ENCODE data around the gene DPM2. TPM values are rescaled to one million over a fixed set of nuclear protein-coding genes. Genes with fewer than 3 reads are reported as not detected.

Gene DPM2
- polyA plus RNA-seq, 3 donors from 2014 or later: 48.0 to 79.7 (median 59.8) TPM

DNA sequence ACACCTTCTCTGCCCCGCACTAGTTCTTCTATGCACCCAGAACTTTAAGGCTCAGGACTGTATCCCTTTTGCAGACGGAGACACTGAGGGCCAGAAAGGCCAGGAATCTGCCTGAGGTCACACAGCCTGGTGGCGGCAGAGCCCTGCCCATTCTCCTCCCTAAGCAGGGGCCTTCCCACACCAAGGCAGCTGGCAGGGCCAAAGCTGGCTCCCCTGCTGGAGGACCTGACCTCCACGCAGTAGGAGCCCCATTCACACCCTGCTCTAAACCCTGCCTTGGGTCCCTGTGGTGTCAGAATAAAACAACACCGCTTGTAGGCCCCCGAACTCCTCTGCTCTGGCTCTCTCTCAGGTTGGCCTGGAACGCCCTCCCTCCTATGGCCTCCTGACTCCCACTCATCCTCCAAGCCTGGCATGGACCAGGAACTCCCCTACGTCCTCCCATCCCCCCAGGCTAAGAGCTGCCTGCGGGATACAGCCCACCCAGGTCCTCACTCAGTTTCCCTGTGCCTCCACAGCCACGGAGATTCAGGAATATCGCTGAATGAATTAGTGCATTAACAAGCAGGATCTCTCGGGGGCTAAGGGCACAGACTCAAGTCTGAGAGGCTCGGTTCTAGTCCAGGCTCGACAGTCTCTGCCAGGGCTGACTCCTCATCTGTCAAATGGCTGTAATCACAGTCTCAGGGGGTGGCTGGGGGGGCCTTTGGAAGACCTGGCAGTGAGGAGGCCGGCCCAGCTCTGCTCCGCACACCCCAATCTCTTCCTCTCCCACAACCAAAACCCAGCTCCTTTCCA lies 41.1 kb downstream of the DPM2 start:
- H3K4me1 Mint-ChIP-seq: peaks cover 49 to 64% of the 10 kb centered on the region in 2 donors
- H3K27ac Mint-ChIP-seq: peak overlapping the region; percentile 44 to 81 (median 60)
- peak overlapping the region in 3 of 5 donors; percentile 27 to 30 (median 30) for H3K4me3 Mint-ChIP-seq
- peaks cover 0 to 2% (median 1%) of the 10 kb centered on the region in 3 donors for H3K27me3 Mint-ChIP-seq (ENCODE audit: low read depth in 3 of 3)
- peaks cover 0 to 2% (median 0%) of the 10 kb centered on the region in 6 donors for H3K9me3 Mint-ChIP-seq
- H3K36me3 Mint-ChIP-seq: peaks cover 34 to 45% (median 39%) of the 10 kb centered on the region in 3 donors
- DNase-seq: no peak

DNA sequence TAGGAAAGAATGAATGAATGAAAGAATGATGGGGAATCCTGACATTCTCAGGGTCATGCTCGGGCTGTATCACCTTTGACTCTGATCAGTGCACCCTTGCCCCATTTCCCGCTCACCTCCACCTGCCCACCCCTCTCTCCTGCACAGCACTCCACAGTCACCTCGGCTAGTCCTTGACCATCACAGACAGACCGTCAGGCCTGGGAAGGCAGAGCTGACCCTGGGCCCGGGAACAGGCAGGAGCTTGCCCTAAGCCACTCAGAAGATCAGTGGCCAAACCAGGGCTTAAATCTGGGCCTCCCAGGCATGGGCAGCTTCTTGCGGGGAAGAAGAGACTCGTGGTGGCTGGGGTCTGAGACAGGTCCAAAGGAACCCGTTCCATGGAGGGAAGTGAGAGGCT lies 41.8 kb downstream of the DPM2 start:
- H3K27ac Mint-ChIP-seq: peak overlapping the region in 5 of 6 donors; percentile 46 to 81 (median 55)
- peaks cover 45 to 64% of the 10 kb centered on the region in 2 donors for H3K4me1 Mint-ChIP-seq
- H3K36me3 Mint-ChIP-seq: peaks cover 37 to 50% (median 42%) of the 10 kb centered on the region in 3 donors
- peak overlapping the region in 1 of 5 donors; percentile 24 for H3K4me3 Mint-ChIP-seq
- H3K9me3 Mint-ChIP-seq: peaks cover 0 to 3% (median 0%) of the 10 kb centered on the region in 6 donors
- H3K27me3 Mint-ChIP-seq (ENCODE audit: low read depth in 3 of 3): peaks cover 0 to 2% (median 1%) of the 10 kb centered on the region in 3 donors
- no peak for DNase-seq

DNA sequence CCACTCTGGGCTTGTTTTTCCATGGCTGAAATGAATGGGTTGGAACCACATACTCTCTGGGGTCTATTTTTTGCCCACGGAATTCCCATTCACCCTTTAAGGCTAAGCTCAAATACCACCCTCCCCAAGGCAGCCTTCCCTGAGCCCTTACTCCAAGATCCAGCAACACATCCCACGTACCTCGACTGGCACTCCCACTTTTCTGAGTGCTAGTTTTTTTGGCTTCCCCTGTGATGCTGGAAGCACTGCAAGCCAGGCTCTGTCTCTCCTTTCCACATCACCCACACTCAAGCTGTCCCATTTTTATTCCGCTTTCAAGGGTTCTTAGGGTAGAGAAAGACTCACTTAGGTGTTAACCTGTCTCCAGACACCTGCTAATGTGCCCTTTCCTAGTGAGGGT lies 44.3 kb downstream of the DPM2 start:
- Mint-ChIP-seq H3K4me1 (peaks cover 41 to 59% of the 10 kb centered on the region in 2 donors), H3K4me3 (no peak overlapping the region), H3K27me3 (ENCODE audit: low read depth in 3 of 3) (peaks cover 0 to 1% (median 0%) of the 10 kb centered on the region in 3 donors), H3K36me3 (peaks cover 37 to 59% (median 47%) of the 10 kb centered on the region in 3 donors), H3K9me3 (peaks cover 0 to 3% (median 0%) of the 10 kb centered on the region in 6 donors), H3K27ac (peak overlapping the region in 1 of 6 donors; percentile 13)
- no peak for DNase-seq

DNA sequence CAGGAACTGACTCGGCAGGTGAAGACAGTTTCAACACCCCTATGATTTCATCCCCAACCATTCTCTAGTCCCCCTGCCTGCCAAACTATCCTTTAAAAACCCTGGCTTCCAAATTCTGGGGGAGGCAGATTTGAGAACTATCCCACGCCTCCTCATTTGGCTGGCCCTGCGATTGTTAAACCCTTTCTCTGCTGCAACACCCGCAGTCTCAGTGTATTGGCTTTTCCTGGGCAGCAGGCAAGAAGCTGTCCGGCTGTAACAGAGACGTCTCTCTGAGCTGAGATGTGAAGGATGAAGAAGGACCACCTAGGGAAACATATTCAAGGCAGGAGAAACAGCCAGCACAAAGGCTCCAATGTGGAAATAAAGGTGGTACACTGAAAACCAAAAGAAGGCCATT lies 44.8 kb downstream of the DPM2 start:
- peaks cover 39 to 59% (median 47%) of the 10 kb centered on the region in 3 donors for H3K36me3 Mint-ChIP-seq
- H3K9me3 Mint-ChIP-seq: peaks cover 0 to 3% (median 0%) of the 10 kb centered on the region in 6 donors
- no peak overlapping the region for H3K4me3 Mint-ChIP-seq
- peak overlapping the region; percentile 13 to 74 (median 66) for H3K27ac Mint-ChIP-seq
- DNase-seq: no peak
- peaks cover 0 to 1% (median 0%) of the 10 kb centered on the region in 3 donors for H3K27me3 Mint-ChIP-seq (ENCODE audit: low read depth in 3 of 3)
- peaks cover 38 to 54% of the 10 kb centered on the region in 2 donors for H3K4me1 Mint-ChIP-seq

DNA sequence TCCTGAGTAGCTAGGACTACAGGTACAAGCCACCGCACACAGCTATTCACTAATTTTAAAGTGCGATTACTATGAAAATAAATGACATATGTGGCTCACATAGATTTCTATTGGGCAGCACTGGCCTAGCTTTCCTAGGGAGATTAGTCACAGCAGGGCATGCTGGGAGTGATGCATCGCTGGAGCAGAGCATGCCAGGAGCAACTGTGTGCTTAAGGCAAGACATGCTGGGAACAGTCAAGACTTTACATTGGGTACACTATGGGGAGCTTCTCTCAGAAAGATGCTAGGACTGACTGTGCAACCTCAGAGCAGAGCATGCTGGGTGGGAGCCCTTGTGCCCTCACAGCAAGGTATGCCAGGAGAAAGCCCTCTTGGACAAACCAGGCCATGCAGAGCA lies 47.6 kb downstream of the DPM2 start:
- Mint-ChIP-seq H3K27me3 (ENCODE audit: low read depth in 3 of 3) (peaks cover 0 to 1% (median 0%) of the 10 kb centered on the region in 3 donors), H3K36me3 (peaks cover 35 to 50% (median 36%) of the 10 kb centered on the region in 3 donors), H3K27ac (peak overlapping the region in 1 of 6 donors; percentile 17), H3K9me3 (peaks cover 0 to 3% (median 0%) of the 10 kb centered on the region in 6 donors), H3K4me3 (no peak overlapping the region), H3K4me1 (peaks cover 20 to 31% of the 10 kb centered on the region in 2 donors)
- no peak for DNase-seq

DNA sequence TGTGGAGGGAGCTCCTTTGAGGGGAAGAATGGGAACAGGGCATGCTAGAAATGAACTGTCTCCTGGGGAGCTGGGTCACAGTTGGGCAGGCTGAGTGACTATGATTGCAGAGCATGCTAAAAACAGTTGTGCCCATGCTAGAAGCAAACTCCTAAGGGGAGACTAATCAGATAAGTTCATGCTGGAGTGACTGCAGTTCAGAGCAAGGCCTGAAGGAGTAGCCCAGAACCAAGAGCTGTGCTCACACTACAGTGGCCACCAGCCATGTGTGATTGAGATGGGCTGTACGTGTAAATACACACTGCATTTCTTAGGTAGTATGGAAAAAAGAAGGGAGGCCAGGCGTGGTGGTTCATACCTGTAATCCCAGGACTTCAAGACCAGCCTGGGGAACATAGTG lies 49.9 kb downstream of the DPM2 start:
- no peak overlapping the region for H3K4me3 Mint-ChIP-seq
- peaks cover 0 to 4% (median 2%) of the 10 kb centered on the region in 3 donors for H3K27me3 Mint-ChIP-seq (ENCODE audit: low read depth in 3 of 3)
- H3K9me3 Mint-ChIP-seq: peaks cover 0 to 3% (median 0%) of the 10 kb centered on the region in 6 donors
- H3K36me3 Mint-ChIP-seq: peaks cover 15 to 27% (median 19%) of the 10 kb centered on the region in 3 donors
- DNase-seq: no peak
- peak overlapping the region in 2 of 6 donors; percentile 13 to 24 for H3K27ac Mint-ChIP-seq
- H3K4me1 Mint-ChIP-seq: peaks cover 26 to 28% of the 10 kb centered on the region in 2 donors

DNA sequence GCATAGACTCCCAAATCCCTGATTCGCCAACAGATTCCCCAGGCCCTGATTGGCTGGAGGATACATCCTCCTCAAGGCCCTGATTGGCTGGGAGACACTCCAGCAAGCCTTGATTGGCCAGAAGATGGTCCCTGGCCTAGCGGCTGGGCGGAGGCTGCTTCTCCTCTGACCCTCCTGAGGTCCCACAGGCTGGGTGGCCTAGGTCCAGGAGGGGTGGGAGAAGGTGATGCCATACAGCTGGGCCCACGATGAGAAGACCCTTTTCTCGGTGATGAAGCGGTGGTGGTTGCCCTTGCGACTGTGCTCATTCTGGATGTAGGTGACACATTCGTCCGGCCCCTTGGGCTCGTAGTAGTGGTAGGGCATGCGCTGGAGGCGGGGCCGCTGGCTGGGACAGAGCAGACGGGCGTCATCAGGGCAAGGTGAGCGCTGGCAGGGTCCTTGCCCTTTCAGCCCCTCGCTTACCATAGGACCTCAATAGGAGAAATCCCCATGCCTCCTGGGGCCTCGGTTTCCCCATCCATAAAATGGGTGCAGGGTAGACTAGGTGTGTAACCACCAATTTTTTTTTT lies 51.2 kb downstream of the DPM2 start:
- H3K9me3 Mint-ChIP-seq: peaks cover 0 to 1% (median 0%) of the 10 kb centered on the region in 6 donors
- peak overlapping the region in 1 of 6 donors; percentile 48 for H3K27ac Mint-ChIP-seq
- DNase-seq: no peak
- peaks cover 0 to 4% (median 2%) of the 10 kb centered on the region in 3 donors for H3K27me3 Mint-ChIP-seq (ENCODE audit: low read depth in 3 of 3)
- no peak overlapping the region for H3K4me3 Mint-ChIP-seq
- peaks cover 19 to 24% of the 10 kb centered on the region in 2 donors for H3K4me1 Mint-ChIP-seq
- H3K36me3 Mint-ChIP-seq: peaks cover 7 to 19% (median 13%) of the 10 kb centered on the region in 3 donors

DNA sequence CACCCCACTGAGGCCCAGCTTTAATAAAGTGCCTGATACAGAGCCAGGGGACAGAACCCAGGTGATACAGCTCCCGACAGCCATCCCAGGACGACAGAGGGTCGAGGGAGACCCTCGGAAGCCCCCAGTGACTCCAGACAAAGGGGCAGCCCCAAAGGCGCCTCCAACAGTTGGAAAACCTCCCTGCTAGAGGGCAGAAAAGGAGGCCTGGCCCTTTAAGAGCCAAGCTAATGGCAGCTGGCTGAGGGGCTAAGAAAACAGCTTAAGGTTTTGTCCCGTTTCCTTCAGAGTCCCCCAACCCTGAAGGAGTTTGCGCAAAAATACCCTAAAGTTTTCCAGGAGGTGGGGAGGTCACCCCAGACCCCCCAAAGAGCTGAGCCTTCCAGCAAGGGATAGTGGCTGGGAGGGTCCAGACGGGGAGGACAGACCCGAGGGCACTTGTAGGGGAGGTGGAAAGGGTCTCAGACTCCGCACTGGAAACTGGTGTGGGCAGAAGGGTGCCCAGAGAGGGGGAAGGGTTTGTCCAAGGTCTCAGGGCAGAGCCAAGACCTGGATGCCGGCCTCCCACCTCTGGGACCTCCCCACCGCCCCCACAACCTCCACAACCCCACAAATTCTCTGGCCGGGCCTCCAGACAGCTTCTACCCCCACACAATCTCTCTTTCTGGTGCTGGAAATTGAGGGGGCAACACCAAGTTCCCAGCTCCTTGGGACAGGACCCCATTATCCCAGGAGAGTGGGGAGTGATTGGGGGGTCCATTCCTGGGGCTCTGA lies 52.0 kb downstream of the DPM2 start:
- peaks cover 14 to 24% of the 10 kb centered on the region in 2 donors for H3K4me1 Mint-ChIP-seq

More for the DNA sequence above, 52.0 kb downstream of the DPM2 start:
- Mint-ChIP-seq H3K4me3 (no peak overlapping the region), H3K9me3 (no peaks in the 10 kb centered on the region), H3K36me3 (peaks cover 5 to 12% (median 10%) of the 10 kb centered on the region in 3 donors), H3K27me3 (ENCODE audit: low read depth in 3 of 3) (peaks cover 0 to 4% (median 2%) of the 10 kb centered on the region in 3 donors), H3K27ac (peak overlapping the region in 1 of 6 donors; percentile 36)
- no peak for DNase-seq

Other genes with a start within 250 kb of the DPM2 start
- under 1 TPM in 2 of 3 donors, not detected in 1; 0.24 to 0.25 TPM for gene CFAP157, start 230.9 kb downstream of the DPM2 start, polyA plus RNA-seq
- gene PTRH1, start 222.2 kb downstream of the DPM2 start, polyA plus RNA-seq: 10 to 100 TPM; 36.6 to 40.6 (median 39.7) TPM
- gene TTC16, start 221.8 kb downstream of the DPM2 start, polyA plus RNA-seq: 1 to 10 TPM in 2 of 3 donors, not detected in 1; 1.3 to 2.4 TPM
- 10 to 100 TPM; 38.9 to 55.1 (median 49.9) TPM for gene TOR2A, start 202.6 kb downstream of the DPM2 start, polyA plus RNA-seq
- 10 to 100 TPM; 16.9 to 86.2 (median 18.7) TPM for gene SH2D3C, start 159.2 kb downstream of the DPM2 start, polyA plus RNA-seq
- gene CDK9, start 151.8 kb downstream of the DPM2 start, polyA plus RNA-seq: 10 to 100 TPM; 44.6 to 83.1 (median 58.1) TPM
- 10 to 100 TPM; 77.3 to 97.7 (median 89.1) TPM for gene FPGS, start 135.0 kb downstream of the DPM2 start, polyA plus RNA-seq
- gene ENG, start 83.2 kb downstream of the DPM2 start, polyA plus RNA-seq: 10 to 100 TPM in 1 of 3 donors, 1 to 10 TPM in 2; 7.2 to 12.1 (median 8.6) TPM
- 1 to 10 TPM in 1 of 3 donors, under 1 TPM in 1, not detected in 1; 0.12 to 1.0 TPM for gene AK1, start 60.2 kb downstream of the DPM2 start, polyA plus RNA-seq
- 10 to 100 TPM; 84.0 to 97.8 (median 94.1) TPM for gene ST6GALNAC6, start 38.3 kb downstream of the DPM2 start, polyA plus RNA-seq
- gene ST6GALNAC4, start 20.8 kb downstream of the DPM2 start, polyA plus RNA-seq: 10 to 100 TPM in 1 of 3 donors, 1 to 10 TPM in 2; 8.7 to 20.1 (median 9.1) TPM
- under 1 TPM in 2 of 3 donors, not detected in 1; 0.14 to 0.18 TPM for gene PIP5KL1, start 7.1 kb downstream of the DPM2 start, polyA plus RNA-seq
- gene EEIG1, start 43.1 kb upstream of the DPM2 start, polyA plus RNA-seq: 10 to 100 TPM in 2 of 3 donors, 1 to 10 TPM in 1; 7.6 to 19.6 (median 14.7) TPM
- 10 to 100 TPM in 2 of 3 donors, 1 to 10 TPM in 1; 5.1 to 17.2 (median 10.5) TPM for gene NAIF1, start 129.5 kb upstream of the DPM2 start, polyA plus RNA-seq
- 1 to 10 TPM; 2.8 to 8.8 (median 4.9) TPM for gene SLC25A25, start 130.4 kb upstream of the DPM2 start, polyA plus RNA-seq
- gene PTGES2, start 189.9 kb upstream of the DPM2 start, polyA plus RNA-seq: 10 to 100 TPM; 31.4 to 60.9 (median 56.6) TPM
- gene LCN2, start 211.6 kb upstream of the DPM2 start, polyA plus RNA-seq: under 1 TPM in 2 of 3 donors, not detected in 1; 0.44 to 0.66 TPM
- 100 to 1,000 TPM; 115 to 194 (median 182) TPM for gene BBLN, start 222.4 kb upstream of the DPM2 start, polyA plus RNA-seq